AG20443 (cell line): ENCODE results near the gene CALB2.

Experiments
- DNase-seq: peaks from one replicate; pipeline ENCODE4 v3.0.0; 2012; ENCODE audit warnings: low spot score, mixed read lengths

The CALB2 gene

GRCh38 chr16:71426880-71427615, 68.5 kb downstream of the CALB2 start:
- DNase-seq = no peak

GRCh38 chr16:71428385-71428784, 69.9 kb downstream of the CALB2 start:
- DNase-seq = no peak

- DNase-seq = no peak
Observed at GRCh38 chr16:71428883-71429282, 70.4 kb downstream of the CALB2 start.

GRCh38 chr16:71429581-71429980, 71.1 kb downstream of the CALB2 start:
- no peak for DNase-seq

- DNase-seq = no peak
Observed at GRCh38 chr16:71430744-71431143, 72.2 kb downstream of the CALB2 start.

GRCh38 chr16:71431176-71431575, 72.7 kb downstream of the CALB2 start:
- DNase-seq = no peak

GRCh38 chr16:71431991-71432390, 73.5 kb downstream of the CALB2 start:
- no peak for DNase-seq

- no peak for DNase-seq
Observed at GRCh38 chr16:71432906-71433305, 74.4 kb downstream of the CALB2 start.

GRCh38 chr16:71436473-71436872, 78.0 kb downstream of the CALB2 start:
- DNase-seq = no peak

- peak; percentile 41 for DNase-seq
Observed at GRCh38 chr16:71439523-71439922, 81.0 kb downstream of the CALB2 start.
